Activated T-cell treated with anti-CD3 and anti-CD28 coated beads, Interleukin-2, amount 50 U/mL, for 1 hour (primary cell): ENCODE measurements around the gene TUBB4B.

Experiments
- DNase-seq: peaks from one replicate; pipeline ENCODE4 v3.0.0-alpha.2; 2020

TUBB4B gene

DNA sequence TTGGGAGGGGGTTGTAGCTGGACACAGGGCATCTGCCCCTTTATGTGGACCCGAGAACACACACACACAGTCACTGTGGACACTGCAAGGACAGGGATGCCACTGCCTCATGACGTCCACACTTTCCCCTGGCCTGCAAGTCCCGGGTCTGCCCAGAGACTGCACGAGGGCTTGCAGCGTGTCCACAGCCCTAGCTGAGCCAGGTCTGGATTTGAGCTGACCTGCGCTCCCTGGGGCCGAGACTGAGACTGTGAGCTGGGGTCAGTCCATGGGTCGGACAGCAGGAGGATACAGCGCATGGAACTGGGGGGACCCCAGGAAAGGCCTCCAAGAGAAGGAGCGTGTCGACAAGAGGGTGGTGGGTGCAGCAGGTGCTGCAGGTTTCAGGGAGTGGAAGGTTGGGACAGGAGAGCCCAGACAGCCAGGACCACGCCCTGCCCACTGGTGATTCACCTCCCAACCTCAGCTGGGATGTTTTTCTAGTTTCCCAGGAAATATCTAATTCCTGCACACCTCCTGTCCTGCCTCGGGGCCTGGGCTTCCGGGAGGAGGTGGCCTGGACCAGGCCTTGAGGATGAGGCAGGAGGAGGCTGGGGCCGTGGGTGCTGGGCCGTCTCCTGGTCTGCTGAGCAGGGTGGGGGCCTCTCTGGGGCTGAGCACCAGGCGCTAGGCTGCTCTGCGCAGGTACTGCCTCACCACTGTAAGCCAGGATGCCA is 14.6 kb upstream of the TUBB4B start:
- no peak for DNase-seq

GRCh38 chr9:137227054-137227852 is 13.8 kb upstream of the TUBB4B start, which contains the start of gene RNF224:
Gene RNF224, plus strand, starts transcription at chr9:137227502. Its CDS starts 834 bp downstream, at chr9:137228336.
- peak; percentile 87 for DNase-seq

GRCh38 chr9:137227853-137228505 is 13.1 kb upstream of the TUBB4B start:
- no peak for DNase-seq

- no peak for DNase-seq
Measured at GRCh38 chr9:137228506-137228967, 12.6 kb upstream of the TUBB4B start.

- no peak for DNase-seq
Measured at GRCh38 chr9:137228968-137229896, 11.9 kb upstream of the TUBB4B start.

- no peak for DNase-seq
Measured at GRCh38 chr9:137229903-137230704, 11.0 kb upstream of the TUBB4B start.

DNA sequence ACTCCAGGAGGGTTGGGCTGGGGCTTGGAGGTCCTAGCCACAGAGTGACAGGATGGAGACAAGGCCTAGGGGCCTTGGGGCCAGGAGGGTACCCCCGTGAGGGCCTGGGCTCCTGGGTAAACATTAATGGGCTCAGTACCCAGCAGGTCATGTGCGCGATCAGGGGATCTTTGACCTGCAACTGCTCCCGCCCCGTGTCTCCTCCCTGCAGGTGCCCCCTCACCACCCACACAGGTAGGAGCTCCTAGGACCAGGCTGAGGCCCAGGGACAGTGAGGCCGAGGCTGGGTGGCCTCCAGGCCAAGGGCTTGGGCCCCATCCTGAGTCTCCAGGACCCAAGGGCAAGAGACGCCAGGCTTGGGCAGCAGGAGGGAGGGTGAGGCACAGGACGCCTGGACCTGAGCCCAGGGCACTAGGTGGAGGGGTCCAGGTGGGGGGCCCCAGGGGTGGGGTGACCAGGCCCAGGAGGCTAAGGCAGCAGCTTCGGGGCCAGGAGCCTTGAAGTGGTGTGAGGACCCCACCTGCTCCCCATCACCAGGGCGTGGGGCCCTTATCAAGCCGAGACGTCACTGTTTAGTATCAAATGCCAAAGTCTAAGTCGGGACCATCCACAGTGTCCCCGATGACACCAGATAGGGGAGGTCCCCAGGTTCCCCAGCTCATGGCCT is 10.2 kb upstream of the TUBB4B start, which contains the start of gene SLC34A3:
SLC34A3 (plus strand) TSS at position 197 of the 667 bp plus-strand sequence. CDS start 802 bp downstream, outside the sequence.
- DNase-seq = no peak

DNA sequence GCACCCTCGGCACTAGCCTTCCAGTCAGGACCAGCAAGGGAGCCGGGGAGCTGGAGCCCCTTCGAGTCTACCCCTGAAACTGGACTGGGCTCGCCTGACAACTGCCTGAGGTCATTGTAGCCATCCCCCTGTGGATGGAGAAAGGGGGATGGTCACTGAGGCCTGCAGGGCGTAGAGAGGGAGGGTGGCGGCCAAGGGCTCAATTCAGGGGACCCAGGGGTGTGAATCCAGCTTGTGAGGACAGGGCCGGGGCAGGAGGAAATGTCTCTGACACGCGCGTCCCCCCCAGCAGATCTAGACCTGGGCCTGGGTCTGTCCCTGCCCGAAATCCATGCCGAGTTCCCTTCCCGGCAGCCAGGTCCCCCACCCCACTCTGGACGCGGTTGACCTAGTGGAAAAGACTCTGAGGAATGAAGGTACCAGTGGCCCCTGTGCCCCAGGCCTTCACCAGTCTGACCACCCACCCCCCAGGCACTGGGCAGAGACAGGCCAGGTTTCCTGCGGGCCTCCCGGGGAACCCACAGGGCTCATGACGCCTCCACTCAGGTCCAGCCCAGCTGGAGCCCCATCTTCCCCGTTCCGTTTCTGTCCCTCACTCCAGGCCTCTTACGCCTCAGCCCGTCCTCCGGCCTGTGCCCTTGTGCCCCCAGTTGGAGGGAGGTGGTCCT is 9.6 kb upstream of the TUBB4B start:
- no peak for DNase-seq

DNA sequence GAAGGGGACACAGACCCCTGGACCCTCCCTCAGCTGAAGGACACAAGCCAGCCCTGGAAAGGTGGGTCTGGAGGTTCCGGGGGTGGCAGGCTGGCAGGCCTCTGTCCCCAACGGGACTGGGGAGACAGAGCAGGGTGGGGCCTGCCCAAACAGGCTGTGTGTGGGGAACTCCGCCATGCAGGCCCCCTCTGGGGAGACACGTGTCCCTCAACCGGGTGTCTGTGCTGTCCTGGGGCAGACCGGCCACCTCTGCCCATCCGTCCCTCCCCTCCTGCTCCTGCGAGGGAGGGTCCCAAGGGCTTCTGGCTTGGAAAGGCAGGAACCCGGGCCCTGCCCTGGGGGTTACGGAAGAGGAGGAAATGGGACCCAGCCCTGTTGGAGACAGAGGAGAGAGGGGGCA is 9.0 kb upstream of the TUBB4B start:
- no peak for DNase-seq

DNA sequence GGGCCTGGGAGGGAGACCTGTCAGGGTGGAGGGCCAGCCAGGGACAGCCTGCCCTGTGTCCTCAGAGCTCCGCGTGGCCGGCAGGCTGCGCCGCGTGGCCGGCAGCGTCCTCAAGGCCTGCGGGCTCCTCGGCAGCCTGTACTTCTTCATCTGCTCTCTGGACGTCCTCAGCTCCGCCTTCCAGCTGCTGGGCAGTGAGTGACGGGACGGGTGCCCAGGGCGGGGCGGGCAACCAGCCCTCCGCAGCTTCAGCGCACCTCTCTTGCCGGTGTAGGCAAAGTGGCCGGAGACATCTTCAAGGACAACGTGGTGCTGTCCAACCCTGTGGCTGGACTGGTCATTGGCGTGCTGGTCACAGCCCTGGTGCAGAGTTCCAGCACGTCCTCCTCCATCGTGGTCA is 8.6 kb upstream of the TUBB4B start:
- DNase-seq = no peak

DNA sequence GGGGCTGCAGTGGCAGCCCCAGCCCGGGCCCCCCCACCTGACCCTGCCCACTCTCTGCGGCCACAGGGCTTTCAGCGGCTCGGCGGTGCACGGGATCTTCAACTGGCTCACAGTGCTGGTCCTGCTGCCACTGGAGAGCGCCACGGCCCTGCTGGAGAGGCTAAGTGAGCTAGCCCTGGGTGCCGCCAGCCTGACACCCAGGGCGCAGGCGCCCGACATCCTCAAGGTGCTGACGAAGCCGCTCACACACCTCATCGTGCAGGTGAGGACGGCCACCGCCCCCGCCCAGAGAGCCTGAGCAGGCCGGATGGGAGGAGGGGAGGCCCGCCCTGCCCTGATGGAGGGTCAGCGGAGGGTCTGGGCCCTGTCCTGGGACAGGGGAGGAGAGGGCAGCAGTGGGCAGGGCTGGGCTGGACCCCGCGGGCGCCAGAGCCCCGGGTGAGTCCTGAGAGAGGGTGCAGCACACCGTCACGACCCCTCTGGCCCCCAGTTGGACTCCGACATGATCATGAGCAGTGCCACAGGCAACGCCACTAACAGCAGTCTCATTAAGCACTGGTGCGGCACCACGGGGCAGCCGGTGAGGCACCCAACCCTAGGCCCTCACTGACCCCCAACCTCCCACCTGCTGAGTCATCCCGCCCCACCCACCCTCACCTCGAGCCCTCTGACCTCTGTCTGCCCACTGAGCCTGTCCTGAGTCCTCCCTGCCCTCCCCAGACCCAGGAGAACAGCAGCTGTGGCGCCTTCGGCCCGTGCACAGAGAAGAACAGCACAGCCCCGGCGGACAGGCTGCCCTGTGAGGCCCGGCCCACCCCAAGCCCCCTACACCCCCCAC is 7.7 kb upstream of the TUBB4B start:
- DNase-seq = no peak

DNA sequence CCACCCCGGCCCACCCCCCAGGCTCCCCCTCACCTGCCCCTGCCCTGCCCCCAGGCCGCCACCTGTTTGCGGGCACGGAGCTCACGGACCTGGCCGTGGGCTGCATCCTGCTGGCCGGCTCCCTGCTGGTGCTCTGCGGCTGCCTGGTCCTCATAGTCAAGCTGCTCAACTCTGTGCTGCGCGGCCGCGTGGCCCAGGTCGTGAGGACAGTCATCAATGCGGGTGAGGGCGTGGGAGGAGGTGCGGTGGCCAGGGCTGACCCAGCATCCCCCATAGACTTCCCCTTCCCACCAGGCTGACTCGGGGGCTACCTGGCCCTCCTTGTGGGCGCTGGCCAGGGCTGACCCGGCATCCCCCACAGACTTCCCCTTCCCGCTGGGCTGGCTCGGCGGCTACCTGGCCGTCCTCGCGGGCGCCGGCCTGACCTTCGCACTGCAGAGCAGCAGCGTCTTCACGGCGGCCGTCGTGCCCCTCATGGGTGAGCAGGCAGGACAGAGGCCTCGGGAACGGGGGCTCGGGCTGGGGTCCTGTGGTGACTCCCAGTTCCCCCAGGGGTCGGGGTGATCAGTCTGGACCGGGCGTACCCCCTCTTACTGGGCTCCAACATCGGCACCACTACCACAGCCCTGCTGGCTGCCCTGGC is 6.9 kb upstream of the TUBB4B start:
- no peak for DNase-seq

- DNase-seq = no peak
Measured at GRCh38 chr9:137234758-137235423, 6.2 kb upstream of the TUBB4B start.

- no peak for DNase-seq
Measured at GRCh38 chr9:137235424-137236237, 5.5 kb upstream of the TUBB4B start.

GRCh38 chr9:137236238-137236935 is 4.7 kb upstream of the TUBB4B start:
- peak; percentile 94 for DNase-seq

- DNase-seq = no peak
Measured at GRCh38 chr9:137236936-137237421, 4.1 kb upstream of the TUBB4B start.
